ENCODE results near the gene CNTN5.

Gene CNTN5

DNA sequence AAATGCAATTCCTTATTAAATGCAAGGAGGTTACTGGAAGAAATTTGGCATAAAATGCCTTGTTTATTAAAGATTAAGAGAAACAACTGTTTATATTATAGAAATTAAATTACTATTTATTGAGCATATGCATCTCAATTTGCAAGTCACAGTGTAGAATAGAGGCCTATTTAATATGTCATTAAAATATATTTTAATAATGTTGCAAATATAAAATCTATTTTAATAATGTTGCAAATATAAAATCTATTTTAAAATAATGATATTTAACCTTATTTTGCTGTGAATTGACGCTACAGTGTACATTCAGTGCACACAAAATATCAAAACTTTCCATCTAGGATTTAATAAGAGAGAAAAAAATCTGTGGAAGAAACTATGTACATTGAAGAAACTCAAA lies 188.1 kb downstream of the CNTN5 start:
- TF ChIP-seq, protein P1, sequence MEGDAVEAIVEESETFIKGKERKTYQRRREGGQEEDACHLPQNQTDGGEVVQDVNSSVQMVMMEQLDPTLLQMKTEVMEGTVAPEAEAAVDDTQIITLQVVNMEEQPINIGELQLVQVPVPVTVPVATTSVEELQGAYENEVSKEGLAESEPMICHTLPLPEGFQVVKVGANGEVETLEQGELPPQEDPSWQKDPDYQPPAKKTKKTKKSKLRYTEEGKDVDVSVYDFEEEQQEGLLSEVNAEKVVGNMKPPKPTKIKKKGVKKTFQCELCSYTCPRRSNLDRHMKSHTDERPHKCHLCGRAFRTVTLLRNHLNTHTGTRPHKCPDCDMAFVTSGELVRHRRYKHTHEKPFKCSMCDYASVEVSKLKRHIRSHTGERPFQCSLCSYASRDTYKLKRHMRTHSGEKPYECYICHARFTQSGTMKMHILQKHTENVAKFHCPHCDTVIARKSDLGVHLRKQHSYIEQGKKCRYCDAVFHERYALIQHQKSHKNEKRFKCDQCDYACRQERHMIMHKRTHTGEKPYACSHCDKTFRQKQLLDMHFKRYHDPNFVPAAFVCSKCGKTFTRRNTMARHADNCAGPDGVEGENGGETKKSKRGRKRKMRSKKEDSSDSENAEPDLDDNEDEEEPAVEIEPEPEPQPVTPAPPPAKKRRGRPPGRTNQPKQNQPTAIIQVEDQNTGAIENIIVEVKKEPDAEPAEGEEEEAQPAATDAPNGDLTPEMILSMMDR (IDR thresholded peaks at IDR 0.05; ENCODE audit: control extremely low read depth, extremely low read depth, low read depth, missing control alignments): no peak
- POLR2A ChIA-PET: no interaction called here
- no peak for DNase-seq (ENCODE audit: extremely low spot score)
- CTCF ChIA-PET: no interaction called here

DNA sequence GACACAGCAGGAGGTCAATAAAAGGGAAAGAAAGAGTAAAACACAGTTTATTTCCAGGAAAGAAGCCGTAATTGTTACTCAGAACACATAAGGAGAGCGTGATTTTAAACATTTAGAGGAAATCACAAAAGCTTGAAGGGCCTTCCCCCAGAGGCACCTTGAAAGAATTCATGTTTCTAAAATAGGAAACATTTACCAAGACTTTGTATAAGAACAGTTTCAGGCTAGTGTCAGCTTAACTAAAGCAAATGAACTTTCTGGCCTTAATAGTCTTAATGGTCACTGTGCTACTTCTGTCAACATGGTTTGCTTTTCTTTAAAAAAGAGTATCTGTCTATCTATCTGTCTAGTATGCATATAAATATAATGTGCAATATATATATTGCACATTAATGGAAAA lies 208.8 kb downstream of the CNTN5 start:
- CTCF ChIA-PET: interaction anchor here (0.8 kb wide), 1 partner anchor 10 kb away, joined by 4 read pairs; no protein-coding TSS in a partner anchor
- POLR2A ChIA-PET: no interaction called here
- DNase-seq (ENCODE audit: extremely low spot score): no peak
- TF ChIP-seq, protein P1 (IDR thresholded peaks at IDR 0.05; ENCODE audit: control extremely low read depth, extremely low read depth, low read depth, missing control alignments): no peak

DNA sequence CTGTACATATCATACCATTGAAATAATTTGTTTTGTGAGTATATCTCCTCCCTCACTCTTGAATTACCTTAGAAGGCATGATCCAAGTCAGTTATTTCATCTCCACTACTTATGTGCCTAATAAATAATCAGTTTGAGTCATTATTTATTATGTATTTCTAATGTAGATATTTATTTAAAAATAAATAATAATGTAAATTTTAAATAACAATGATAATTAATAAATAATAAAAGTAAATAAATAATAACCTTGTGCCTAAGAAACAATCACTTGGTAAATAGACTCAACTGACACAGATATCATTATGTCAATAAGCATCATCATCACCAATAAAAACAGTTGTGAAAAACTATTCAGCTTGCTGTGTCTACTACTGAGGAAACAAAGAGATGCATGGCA lies 213.8 kb downstream of the CNTN5 start:
- no peak for DNase-seq (ENCODE audit: extremely low spot score)
- TF ChIP-seq, protein P1 (IDR thresholded peaks at IDR 0.05; ENCODE audit: control extremely low read depth, extremely low read depth, low read depth, missing control alignments): no peak
- CTCF ChIA-PET: no interaction called here

DNA sequence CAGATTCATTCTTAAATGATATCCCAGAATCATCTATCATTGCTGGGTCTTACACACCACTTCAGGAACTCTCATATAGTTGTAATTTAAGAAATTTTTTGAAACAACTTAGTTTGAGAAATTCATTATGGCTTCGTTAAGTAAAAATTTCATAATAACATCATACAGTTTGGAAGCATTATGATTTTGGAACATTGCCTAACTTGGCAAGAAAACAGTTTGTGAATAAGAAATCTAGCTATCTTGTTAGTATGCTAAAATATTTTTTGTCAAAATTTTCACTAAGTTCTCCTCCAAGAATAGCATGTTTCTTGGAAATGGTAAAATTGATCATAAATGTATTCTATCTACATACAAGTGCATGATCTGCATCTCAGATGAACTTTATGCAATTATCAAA lies 217.7 kb downstream of the CNTN5 start:
- TF ChIP-seq, protein P1 (IDR thresholded peaks at IDR 0.05; ENCODE audit: control extremely low read depth, extremely low read depth, low read depth, missing control alignments): no peak
- ChIA-PET POLR2A (no interaction called here), CTCF (no interaction called here)
- DNase-seq (ENCODE audit: extremely low spot score): no peak

More for the DNA sequence above, 213.8 kb downstream of the CNTN5 start:
- POLR2A ChIA-PET: no interaction called here

DNA sequence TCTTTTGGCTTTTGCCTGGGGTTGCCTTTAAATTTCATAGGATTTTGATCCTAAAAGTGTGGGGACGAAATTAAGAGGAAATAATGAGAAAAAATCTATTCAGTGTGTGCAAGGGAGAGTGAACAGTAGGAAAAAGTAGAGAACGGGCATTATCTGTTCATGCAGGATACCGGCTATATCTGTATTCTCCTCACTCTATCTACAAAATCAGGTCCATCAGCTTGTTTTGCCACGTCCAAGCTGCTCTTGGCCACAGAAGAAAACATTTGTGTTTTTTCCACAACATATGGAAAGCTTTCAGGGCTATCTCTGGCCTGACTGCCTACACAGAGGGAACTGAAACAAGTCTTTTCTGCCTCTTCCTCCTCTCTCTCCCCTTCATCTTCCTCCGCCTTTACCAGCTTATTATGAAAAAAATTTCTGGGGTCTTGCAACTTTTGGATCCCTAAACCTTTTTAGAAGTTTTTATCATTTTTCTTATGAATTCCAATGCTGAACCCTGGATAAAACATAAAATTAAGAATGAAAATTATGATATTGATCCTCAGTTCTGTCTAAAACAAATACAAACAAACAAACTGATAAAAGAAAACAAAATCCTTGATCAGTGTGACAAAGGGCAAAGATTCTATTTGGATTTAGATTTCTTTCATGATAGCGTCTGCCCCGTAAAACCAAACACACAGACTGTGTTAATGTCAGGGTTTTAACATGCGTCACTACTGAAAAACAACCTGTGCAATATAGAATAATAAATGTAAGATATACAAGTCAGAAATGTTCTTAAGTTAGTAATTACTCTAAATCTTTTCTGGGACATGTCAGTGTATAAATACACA lies 219.7 kb downstream of the CNTN5 start:
- no peak for DNase-seq (ENCODE audit: extremely low spot score)
- CTCF ChIA-PET: no interaction called here
- TF ChIP-seq, protein P1 (IDR thresholded peaks at IDR 0.05; ENCODE audit: control extremely low read depth, extremely low read depth, low read depth, missing control alignments): no peak
- POLR2A ChIA-PET: no interaction called here

DNA sequence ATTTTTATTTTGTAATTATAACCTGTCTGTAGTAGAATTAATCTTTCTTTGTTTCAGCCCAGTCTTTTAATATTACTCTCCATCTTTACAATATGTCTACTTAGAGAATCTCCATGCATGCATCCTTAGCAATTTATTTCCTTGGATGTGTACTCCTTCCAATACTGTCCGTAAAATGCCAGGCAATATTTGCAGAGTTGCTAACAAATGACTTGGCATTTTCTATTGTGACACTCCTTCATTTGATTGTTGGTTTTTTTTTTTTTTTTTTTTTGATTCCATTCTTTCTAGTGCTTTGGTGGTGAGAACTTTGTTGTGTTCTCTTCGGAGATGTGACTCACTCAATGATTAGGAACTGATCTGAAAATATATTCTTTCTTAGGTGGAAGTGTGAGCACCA lies 220.3 kb downstream of the CNTN5 start:
- no peak for DNase-seq (ENCODE audit: extremely low spot score)
- ChIA-PET POLR2A (no interaction called here), CTCF (interaction anchor here (0.9 kb wide), 1 partner anchor 9 kb away, joined by 3 read pairs; no protein-coding TSS in a partner anchor)
- TF ChIP-seq, protein P1 (IDR thresholded peaks at IDR 0.05; ENCODE audit: control extremely low read depth, extremely low read depth, low read depth, missing control alignments): no peak
